Measurements from ENCODE around the gene HMCN2. TPM values are rescaled to one million over a fixed set of nuclear protein-coding genes. Genes with fewer than 3 reads are reported as not detected.

The HMCN2 gene
- total RNA-seq, 1 experiment from 2014 or later = not detected

DNA sequence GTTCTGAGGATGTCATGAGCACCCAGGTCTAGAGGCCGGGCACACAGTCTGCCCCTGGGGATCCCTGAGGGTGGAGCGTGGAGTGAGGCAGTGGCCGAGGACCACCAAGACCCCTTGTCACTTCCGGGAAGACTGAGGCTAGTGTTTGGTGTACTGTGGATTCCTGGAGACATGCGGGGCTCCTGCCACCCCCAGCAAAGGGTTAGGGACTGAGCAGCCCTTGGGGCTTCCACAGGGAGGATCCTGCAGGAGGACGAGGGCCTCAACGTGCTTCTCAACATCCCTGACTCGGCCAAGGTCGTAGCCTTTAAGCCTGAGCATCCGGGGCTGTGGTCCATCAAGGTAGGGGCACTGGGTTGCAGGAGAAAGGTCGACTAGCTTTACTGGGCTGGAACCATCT lies 29.9 kb downstream of the HMCN2 start:
- POLR2A ChIA-PET = interaction anchor here (0.5 kb wide), 1 partner anchor 21 kb away, joined by 3 read pairs; no protein-coding TSS in a partner anchor
- Mint-ChIP-seq H3K27ac (ENCODE audit: low read depth, unreplicated experiment) (no peak overlapping the region), H3K27me3 (ENCODE audit: insufficient read depth, unreplicated experiment) (peaks cover 78% of the 10 kb centered on the region), H3K9me3 (ENCODE audit: unreplicated experiment) (no peaks in the 10 kb centered on the region), H3K36me3 (ENCODE audit: insufficient read depth, unreplicated experiment) (no peaks in the 10 kb centered on the region), H3K4me1 (ENCODE audit: insufficient read depth, unreplicated experiment) (no peaks in the 10 kb centered on the region), H3K4me3 (ENCODE audit: unreplicated experiment) (no peak overlapping the region)
- DNase-seq (ENCODE audit: unreplicated experiment) = no peak
- TF ChIP-seq, protein P1, sequence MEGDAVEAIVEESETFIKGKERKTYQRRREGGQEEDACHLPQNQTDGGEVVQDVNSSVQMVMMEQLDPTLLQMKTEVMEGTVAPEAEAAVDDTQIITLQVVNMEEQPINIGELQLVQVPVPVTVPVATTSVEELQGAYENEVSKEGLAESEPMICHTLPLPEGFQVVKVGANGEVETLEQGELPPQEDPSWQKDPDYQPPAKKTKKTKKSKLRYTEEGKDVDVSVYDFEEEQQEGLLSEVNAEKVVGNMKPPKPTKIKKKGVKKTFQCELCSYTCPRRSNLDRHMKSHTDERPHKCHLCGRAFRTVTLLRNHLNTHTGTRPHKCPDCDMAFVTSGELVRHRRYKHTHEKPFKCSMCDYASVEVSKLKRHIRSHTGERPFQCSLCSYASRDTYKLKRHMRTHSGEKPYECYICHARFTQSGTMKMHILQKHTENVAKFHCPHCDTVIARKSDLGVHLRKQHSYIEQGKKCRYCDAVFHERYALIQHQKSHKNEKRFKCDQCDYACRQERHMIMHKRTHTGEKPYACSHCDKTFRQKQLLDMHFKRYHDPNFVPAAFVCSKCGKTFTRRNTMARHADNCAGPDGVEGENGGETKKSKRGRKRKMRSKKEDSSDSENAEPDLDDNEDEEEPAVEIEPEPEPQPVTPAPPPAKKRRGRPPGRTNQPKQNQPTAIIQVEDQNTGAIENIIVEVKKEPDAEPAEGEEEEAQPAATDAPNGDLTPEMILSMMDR (IDR thresholded peaks at IDR 0.05; ENCODE audit: unreplicated experiment) = no peak
- CTCF ChIA-PET = no interaction called here
- BruUV-seq (replicated peaks) = no TSS peak
- intact Hi-C loops (cut with micrococcal nuclease) = no loop called here

DNA sequence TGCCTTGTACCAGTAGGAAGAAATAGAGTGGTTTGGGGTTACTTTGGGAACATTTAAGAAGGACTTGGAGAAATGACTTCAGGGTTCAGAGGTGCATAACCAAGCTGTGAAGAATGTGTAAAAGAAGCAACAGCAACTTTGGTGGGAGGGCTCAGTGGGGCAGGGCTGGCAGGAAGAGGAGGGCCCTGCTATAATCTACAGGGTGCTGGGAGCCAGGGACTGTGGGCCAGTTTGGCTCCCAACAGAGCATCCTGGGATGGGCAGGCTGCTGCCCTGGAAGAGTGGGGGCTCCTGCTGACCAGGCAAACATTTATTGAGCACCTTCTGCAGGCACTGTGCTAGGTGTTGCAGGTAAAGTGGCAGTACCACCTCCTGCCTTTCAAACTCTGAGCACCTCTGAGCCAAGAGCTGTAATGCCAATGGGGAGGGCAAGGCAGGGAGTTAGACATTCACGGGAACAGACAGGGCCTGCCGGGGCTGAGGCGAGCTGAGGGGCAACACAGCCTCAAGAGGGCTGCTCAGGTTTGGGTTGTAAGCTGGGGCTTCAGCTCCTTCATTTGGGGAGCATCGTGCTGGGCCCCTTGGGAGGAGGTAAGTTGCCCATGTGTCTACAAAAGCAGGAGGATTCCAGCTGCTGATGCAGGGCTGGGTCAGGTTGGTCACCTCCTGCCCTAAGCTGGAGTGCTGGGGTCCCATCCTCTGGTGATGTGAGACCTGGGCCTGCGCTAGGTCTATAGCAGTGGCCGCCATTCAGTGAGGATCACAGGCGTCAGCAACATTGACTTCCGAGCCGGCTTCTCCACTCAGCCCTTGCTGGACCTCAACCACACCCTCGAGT lies 30.6 kb downstream of the HMCN2 start:
- POLR2A ChIA-PET = interaction anchor here (0.5 kb wide), 1 partner anchor 20 kb away, joined by 3 read pairs; no protein-coding TSS in a partner anchor
- no peaks in the 10 kb centered on the region for H3K36me3 Mint-ChIP-seq (ENCODE audit: insufficient read depth, unreplicated experiment)
- peaks cover 78% of the 10 kb centered on the region for H3K27me3 Mint-ChIP-seq (ENCODE audit: insufficient read depth, unreplicated experiment)
- TF ChIP-seq, protein P1 (IDR thresholded peaks at IDR 0.05; ENCODE audit: unreplicated experiment) = no peak
- DNase-seq (ENCODE audit: unreplicated experiment) = no peak
- H3K4me3 Mint-ChIP-seq (ENCODE audit: unreplicated experiment) = no peak overlapping the region
- intact Hi-C loops (cut with micrococcal nuclease) = no loop called here
- no peak overlapping the region for H3K27ac Mint-ChIP-seq (ENCODE audit: low read depth, unreplicated experiment)
- no peaks in the 10 kb centered on the region for H3K4me1 Mint-ChIP-seq (ENCODE audit: insufficient read depth, unreplicated experiment)
- BruUV-seq (replicated peaks) = no TSS peak
- CTCF ChIA-PET = no interaction called here
- no peaks in the 10 kb centered on the region for H3K9me3 Mint-ChIP-seq (ENCODE audit: unreplicated experiment)

DNA sequence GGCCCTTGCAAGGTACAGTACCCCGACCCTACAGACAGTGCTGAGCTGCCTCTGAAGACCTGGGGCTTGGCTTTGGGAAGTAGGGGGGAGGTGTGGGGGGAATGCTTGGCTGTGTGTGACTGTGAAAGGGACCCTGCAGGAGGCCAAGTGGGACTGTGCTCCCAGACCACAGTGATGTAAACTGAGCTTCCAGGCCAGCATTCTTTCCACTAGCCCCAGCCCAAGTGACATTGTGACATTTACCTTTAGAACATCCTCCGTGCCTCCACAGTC lies 31.2 kb downstream of the HMCN2 start:
- POLR2A ChIA-PET = no interaction called here
- Mint-ChIP-seq H3K27ac (ENCODE audit: low read depth, unreplicated experiment) (no peak overlapping the region), H3K4me1 (ENCODE audit: insufficient read depth, unreplicated experiment) (no peaks in the 10 kb centered on the region), H3K27me3 (ENCODE audit: insufficient read depth, unreplicated experiment) (peaks cover 73% of the 10 kb centered on the region), H3K9me3 (ENCODE audit: unreplicated experiment) (no peaks in the 10 kb centered on the region), H3K4me3 (ENCODE audit: unreplicated experiment) (no peak overlapping the region), H3K36me3 (ENCODE audit: insufficient read depth, unreplicated experiment) (no peaks in the 10 kb centered on the region)
- no peak for DNase-seq (ENCODE audit: unreplicated experiment)
- CTCF ChIA-PET = no interaction called here
- intact Hi-C loops (cut with micrococcal nuclease) = no loop called here
- BruUV-seq (replicated peaks) = no TSS peak
- TF ChIP-seq, protein P1 (IDR thresholded peaks at IDR 0.05; ENCODE audit: unreplicated experiment) = no peak

DNA sequence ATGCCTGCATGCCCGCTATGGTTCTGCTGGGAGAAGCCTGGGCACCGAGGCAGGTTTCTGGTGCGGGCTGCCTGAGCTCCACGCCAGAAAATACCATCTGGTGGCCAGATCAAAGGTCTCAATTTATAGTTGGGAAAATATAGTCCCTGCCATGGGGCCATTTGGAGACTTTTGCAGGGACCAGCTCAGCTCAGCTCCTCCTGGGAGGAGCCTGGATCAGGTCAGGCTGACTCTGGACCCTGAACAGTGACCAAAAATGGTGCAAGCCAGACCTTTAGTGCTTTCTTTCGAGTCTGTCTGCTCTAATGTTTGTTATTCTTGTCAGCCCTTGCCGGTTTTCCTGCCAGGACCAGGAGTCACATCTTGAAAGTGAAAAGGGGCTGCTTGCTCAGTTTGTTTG lies 31.8 kb downstream of the HMCN2 start:
- intact Hi-C loops (cut with micrococcal nuclease) = no loop called here

More for the DNA sequence above, 31.8 kb downstream of the HMCN2 start:
- ChIA-PET POLR2A (no interaction called here), CTCF (no interaction called here)
- no TSS peak for BruUV-seq (replicated peaks)
- Mint-ChIP-seq H3K4me1 (ENCODE audit: insufficient read depth, unreplicated experiment) (no peaks in the 10 kb centered on the region), H3K36me3 (ENCODE audit: insufficient read depth, unreplicated experiment) (no peaks in the 10 kb centered on the region), H3K9me3 (ENCODE audit: unreplicated experiment) (no peaks in the 10 kb centered on the region), H3K27ac (ENCODE audit: low read depth, unreplicated experiment) (no peak overlapping the region), H3K27me3 (ENCODE audit: insufficient read depth, unreplicated experiment) (peaks cover 71% of the 10 kb centered on the region), H3K4me3 (ENCODE audit: unreplicated experiment) (no peak overlapping the region)
- TF ChIP-seq, protein P1 (IDR thresholded peaks at IDR 0.05; ENCODE audit: unreplicated experiment) = no peak
- no peak for DNase-seq (ENCODE audit: unreplicated experiment)
